HEK293 (cell line): ENCODE results near the gene C2orf80.
"Not testable (repeated sequence)": the region's sequence is repeated elsewhere in the genome, so short reads cannot be mapped to it uniquely, and the experiment has no call there.

Experiments
- CTCF ChIP-seq: fragments of 450-650 bp; formaldehyde crosslinking; IDR thresholded peaks from 2 replicates; pipeline ENCODE4 v1.5.1; 2016; ENCODE audit warnings: missing biosample characterization, missing genetic modification characterization
- MYNN ChIP-seq: fragments of 450-650 bp; formaldehyde crosslinking; IDR thresholded peaks from 2 replicates; pipeline ENCODE4 v1.5.1; 2016; ENCODE audit warnings: missing biosample characterization, missing genetic modification characterization, borderline replicate concordance
- SETDB1 ChIP-seq: IDR thresholded peaks from one replicate; pipeline ENCODE4 v1.6.1; 2017; ENCODE audit warnings: mild to moderate bottlenecking, low read length, moderate library complexity, mixed read lengths; ENCODE audit not compliant: insufficient read length
- TSHZ1 ChIP-seq: fragments of 450-650 bp; formaldehyde crosslinking; IDR thresholded peaks from 2 replicates; pipeline ENCODE4 v1.5.1; 2016; ENCODE audit warnings: missing biosample characterization, missing genetic modification characterization, borderline replicate concordance
- ZBTB26 ChIP-seq: fragments of 450-650 bp; formaldehyde crosslinking; optimal IDR thresholded peaks from 2 replicates; pipeline ENCODE3; 2016; ENCODE audit warnings: missing biosample characterization, mild to moderate bottlenecking, missing genetic modification characterization
- ZNF184 ChIP-seq: fragments of 450-650 bp; IDR thresholded peaks from 2 replicates; pipeline ENCODE4 v1.5.1; 2018; ENCODE audit warnings: missing biosample characterization, mild to moderate bottlenecking, missing genetic modification characterization
- ZNF24 ChIP-seq: fragments of 450-650 bp; formaldehyde crosslinking; IDR thresholded peaks from 2 replicates; pipeline ENCODE4 v1.5.1; 2016; ENCODE audit warnings: missing biosample characterization, missing genetic modification characterization
- ZNF280D ChIP-seq: fragments of 450-650 bp; formaldehyde crosslinking; IDR thresholded peaks from 2 replicates; pipeline ENCODE4 v1.5.1; 2016; ENCODE audit warnings: missing biosample characterization, missing genetic modification characterization
- ZNF366 ChIP-seq: fragments of 450-650 bp; formaldehyde crosslinking; conservative IDR thresholded peaks from 2 replicates; pipeline ENCODE4 v1.5.1; 2016; ENCODE audit warnings: missing biosample characterization, missing genetic modification characterization
- ZNF48 ChIP-seq: fragments of 450-650 bp; formaldehyde crosslinking; IDR thresholded peaks from 2 replicates; pipeline ENCODE4 v1.5.1; 2016; ENCODE audit warnings: missing biosample characterization, missing genetic modification characterization
- ZNF639 ChIP-seq: fragments of 450-650 bp; formaldehyde crosslinking; IDR thresholded peaks from 2 replicates; pipeline ENCODE4 v1.5.1; 2016; ENCODE audit warnings: missing biosample characterization, missing genetic modification characterization
- TF ChIP-seq, protein P1 (sequence below): fragments of 450-650 bp; formaldehyde crosslinking; IDR thresholded peaks from 2 replicates; pipeline ENCODE4 v1.5.1; 2016; ENCODE audit warnings: missing biosample characterization, missing genetic modification characterization
- TF ChIP-seq, protein P2 (sequence below): fragments of 450-650 bp; formaldehyde crosslinking; IDR thresholded peaks from 2 replicates; pipeline ENCODE4 v1.5.1; 2017; ENCODE audit warnings: missing biosample characterization, mild to moderate bottlenecking, missing genetic modification characterization, moderate library complexity

DNA sequence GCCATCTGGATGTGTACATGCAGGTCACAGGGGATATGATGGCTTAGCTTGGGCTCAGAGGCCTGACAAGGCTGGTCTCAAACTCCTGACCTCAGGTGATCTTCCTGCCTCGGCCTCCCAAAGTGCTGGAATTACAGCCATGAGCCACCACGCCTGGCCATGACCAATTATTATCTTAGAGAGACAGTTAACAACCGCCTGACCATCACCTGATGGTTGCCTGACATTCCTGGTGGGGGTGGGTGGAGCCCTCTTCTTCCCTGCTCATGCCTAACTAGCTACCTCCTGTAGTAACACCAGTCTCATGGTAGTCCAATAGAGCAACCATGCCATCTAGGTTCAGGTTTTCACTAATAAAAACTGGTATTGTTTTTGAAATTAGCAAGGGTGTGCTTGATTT lies 32.0 kb upstream of the C2orf80 start:
- TF ChIP-seq CTCF (tag by site-specific recombination); ZNF280D; ZNF184 (tag by site-specific recombination); SETDB1; ZNF48; TSHZ1 (tag by site-specific recombination); ZNF639 (tag by site-specific recombination); MYNN (tag by site-specific recombination); ZNF366; ZBTB26 (tag by site-specific recombination); ZNF24 (tag by site-specific recombination): not testable (repeated sequence)
- TF ChIP-seq, protein P1, sequence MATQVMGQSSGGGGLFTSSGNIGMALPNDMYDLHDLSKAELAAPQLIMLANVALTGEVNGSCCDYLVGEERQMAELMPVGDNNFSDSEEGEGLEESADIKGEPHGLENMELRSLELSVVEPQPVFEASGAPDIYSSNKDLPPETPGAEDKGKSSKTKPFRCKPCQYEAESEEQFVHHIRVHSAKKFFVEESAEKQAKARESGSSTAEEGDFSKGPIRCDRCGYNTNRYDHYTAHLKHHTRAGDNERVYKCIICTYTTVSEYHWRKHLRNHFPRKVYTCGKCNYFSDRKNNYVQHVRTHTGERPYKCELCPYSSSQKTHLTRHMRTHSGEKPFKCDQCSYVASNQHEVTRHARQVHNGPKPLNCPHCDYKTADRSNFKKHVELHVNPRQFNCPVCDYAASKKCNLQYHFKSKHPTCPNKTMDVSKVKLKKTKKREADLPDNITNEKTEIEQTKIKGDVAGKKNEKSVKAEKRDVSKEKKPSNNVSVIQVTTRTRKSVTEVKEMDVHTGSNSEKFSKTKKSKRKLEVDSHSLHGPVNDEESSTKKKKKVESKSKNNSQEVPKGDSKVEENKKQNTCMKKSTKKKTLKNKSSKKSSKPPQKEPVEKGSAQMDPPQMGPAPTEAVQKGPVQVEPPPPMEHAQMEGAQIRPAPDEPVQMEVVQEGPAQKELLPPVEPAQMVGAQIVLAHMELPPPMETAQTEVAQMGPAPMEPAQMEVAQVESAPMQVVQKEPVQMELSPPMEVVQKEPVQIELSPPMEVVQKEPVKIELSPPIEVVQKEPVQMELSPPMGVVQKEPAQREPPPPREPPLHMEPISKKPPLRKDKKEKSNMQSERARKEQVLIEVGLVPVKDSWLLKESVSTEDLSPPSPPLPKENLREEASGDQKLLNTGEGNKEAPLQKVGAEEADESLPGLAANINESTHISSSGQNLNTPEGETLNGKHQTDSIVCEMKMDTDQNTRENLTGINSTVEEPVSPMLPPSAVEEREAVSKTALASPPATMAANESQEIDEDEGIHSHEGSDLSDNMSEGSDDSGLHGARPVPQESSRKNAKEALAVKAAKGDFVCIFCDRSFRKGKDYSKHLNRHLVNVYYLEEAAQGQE (tag by site-specific recombination), result not testable (repeated sequence)
- TF ChIP-seq, protein P2, sequence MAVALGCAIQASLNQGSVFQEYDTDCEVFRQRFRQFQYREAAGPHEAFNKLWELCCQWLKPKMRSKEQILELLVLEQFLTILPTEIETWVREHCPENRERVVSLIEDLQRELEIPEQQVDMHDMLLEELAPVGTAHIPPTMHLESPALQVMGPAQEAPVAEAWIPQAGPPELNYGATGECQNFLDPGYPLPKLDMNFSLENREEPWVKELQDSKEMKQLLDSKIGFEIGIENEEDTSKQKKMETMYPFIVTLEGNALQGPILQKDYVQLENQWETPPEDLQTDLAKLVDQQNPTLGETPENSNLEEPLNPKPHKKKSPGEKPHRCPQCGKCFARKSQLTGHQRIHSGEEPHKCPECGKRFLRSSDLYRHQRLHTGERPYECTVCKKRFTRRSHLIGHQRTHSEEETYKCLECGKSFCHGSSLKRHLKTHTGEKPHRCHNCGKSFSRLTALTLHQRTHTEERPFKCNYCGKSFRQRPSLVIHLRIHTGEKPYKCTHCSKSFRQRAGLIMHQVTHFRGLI, result not testable (repeated sequence)
